NCI-H524 treated with DMSO at 0.1 percent for 48 hours (cell line): Measurements from ENCODE around the gene PTPRA.
"Not testable (repeated sequence)": the region's sequence is repeated elsewhere in the genome, so short reads cannot be mapped to it uniquely, and the experiment has no call there.

Source experiments
- DNase-seq: peaks from one replicate; lab custom pipeline; 2025; lab: John Stamatoyannopoulos, UW

Gene PTPRA

DNA sequence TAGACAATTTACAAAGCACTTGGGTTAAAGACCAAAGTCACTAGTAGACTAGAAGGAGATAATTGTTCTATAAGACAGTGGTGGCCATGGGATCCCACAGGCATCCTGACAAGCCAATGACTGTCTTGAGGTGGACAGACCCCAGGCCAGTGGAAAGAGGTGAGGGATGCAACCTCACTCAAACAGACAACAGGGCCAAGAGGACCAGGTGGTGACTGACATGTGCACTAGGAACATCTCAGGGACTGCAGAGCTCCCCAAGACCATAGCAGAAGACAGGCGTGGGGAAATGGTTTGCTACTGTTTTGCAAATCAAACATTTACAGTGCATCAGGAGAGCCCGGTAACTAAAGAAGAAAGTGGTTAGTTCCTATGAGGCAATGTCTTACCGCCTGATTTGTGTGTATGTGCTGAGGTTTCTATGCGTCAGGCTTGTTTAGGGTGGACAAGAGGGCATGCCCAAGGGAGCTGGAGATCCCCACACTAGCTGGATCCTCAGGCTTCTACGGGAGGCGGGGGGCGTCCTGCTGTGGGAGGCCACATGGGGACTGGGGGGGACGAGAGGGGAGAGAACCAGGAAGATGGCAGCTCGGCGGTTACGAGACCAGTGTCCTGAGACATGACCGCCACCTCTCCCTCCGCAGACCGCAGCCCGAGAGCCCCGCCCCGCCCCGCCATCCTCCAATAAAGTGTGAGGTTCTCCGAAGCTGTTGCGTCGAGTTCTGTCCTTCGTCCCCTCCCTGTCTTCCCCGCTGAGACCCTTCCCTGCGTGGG is 171.9 kb downstream of the PTPRA start:
- DNase-seq: peak; percentile 20

DNA sequence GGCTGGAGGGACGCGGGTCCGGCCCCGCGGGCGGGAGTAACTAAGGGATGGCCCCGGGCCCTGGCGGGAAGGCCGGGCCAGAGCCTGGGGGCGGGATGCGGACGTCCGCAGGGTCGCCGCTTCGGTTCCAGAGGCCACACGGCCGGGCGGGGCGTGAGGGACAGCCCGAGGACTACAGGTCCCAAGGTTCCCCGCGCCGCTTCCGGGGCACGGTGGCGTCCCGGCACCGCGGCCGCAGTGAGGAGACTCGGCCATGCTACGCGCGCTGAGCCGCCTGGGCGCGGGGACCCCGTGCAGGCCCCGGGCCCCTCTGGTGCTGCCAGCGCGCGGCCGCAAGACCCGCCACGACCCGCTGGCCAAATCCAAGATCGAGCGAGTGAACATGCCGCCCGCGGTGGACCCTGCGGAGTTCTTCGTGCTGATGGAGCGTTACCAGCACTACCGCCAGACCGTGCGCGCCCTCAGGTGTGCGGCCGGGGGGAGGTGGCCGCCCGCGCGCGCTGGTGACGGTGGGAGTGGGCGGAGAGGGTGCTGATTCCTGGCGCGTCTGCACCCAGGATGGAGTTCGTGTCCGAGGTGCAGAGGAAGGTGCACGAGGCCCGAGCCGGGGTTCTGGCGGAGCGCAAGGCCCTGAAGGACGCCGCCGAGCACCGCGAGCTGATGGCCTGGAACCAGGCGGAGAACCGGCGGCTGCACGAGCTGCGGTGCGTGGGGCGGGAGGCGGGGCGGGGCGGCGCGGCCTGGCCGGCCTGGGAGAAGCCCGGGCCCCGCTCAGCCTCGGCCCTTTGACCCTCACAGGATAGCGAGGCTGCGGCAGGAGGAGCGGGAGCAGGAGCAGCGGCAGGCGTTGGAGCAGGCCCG is 172.8 kb downstream of the PTPRA start, which contains the start of gene MRPS26:
Gene MRPS26 (plus strand): TSS at position 237 of the 861 bp plus-strand sequence. CDS start 17 bp downstream, at position 254.
- DNase-seq: no peak

- DNase-seq: no peak
These were observed 173.6 kb downstream of the PTPRA start for GRCh38 chr20:3046677-3047462.

DNA sequence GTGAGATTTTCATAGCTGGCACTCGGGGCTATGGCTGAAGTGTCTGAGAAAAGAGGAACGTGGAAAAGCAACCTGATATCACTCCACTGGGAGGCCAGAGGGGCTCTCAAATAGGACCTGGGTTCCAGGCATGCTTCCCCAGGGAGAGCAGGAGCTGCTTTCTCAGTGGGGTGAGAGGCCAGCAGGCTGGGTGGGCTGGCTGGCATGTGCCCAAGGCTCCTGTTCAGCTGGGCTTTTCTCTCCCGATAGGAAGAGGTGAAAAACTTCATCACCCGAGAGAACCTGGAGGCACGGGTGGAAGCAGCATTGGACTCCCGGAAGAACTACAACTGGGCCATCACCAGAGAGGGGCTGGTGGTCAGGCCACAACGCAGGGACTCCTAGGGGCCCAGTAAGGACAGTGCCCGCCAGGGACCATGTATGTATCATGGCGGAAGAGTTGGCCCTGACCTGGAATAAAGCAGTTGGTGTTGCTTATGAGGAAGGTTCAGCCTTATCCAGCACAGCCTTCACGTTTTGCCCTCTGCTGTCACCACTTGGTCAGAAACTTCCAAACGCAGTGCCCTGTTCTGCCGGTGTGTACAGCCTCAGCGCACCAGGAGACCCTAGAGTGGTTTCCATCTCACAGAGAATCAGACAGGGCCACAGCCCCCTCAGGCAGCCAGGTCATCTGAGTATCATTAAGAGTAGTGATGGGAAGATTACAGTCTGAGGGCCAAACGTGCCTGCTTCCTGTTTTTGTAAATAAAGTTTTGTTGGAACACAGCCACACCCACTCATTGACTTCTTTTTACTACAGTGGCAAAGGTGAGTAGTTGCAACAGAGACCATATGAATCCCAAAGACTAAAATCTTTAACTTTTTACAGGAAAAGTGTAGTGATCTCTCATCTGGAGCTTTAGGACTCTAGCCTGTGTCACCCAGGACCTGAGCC is 174.5 kb downstream of the PTPRA start:
- DNase-seq: no peak

- no peak for DNase-seq
These were observed 178.2 kb downstream of the PTPRA start for GRCh38 chr20:3051385-3052019.

DNA sequence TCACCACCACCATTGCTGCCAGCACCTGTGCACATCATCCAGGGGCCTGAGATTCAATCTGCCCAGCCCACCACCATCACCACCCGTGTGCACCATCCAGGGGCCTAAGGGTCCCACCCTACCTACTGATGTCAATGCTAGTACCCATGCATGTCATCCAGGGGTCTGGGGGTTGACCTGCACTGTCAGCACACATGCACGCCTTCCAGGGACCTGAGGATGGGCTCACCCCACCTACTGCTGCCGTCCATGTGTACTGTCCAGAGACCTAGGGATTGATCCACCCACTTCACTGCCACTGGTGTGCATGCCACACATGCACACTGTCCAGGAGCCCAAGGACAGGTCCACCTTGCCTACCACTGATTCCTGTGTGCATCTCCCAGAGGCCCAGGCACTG is 186.2 kb downstream of the PTPRA start:
- no peak for DNase-seq

GRCh38 chr20:3064119-3064518 is 190.8 kb downstream of the PTPRA start:
- DNase-seq: not testable (repeated sequence)

- DNase-seq: no peak
These were observed 194.1 kb downstream of the PTPRA start for GRCh38 chr20:3067139-3068014.

DNA sequence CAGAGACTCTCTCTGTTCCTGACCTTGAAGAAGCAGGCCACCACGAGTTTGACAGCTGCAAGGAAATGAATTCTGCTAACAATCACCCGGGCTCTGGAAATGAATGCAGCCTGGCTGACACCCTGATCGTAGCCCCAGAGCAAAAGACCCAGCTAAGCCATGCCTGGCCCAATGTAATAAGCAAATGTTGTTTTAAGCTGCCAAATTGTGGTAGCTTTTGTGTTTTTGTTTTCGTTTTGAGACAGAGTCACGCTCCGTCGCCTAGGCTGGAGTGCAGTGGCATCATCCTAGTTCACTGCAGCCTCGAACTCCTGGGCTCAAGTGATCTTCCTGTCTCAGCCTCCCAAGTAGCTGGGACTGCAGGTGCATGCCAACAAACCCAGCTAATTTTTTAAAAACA is 194.8 kb downstream of the PTPRA start:
- no peak for DNase-seq

DNA sequence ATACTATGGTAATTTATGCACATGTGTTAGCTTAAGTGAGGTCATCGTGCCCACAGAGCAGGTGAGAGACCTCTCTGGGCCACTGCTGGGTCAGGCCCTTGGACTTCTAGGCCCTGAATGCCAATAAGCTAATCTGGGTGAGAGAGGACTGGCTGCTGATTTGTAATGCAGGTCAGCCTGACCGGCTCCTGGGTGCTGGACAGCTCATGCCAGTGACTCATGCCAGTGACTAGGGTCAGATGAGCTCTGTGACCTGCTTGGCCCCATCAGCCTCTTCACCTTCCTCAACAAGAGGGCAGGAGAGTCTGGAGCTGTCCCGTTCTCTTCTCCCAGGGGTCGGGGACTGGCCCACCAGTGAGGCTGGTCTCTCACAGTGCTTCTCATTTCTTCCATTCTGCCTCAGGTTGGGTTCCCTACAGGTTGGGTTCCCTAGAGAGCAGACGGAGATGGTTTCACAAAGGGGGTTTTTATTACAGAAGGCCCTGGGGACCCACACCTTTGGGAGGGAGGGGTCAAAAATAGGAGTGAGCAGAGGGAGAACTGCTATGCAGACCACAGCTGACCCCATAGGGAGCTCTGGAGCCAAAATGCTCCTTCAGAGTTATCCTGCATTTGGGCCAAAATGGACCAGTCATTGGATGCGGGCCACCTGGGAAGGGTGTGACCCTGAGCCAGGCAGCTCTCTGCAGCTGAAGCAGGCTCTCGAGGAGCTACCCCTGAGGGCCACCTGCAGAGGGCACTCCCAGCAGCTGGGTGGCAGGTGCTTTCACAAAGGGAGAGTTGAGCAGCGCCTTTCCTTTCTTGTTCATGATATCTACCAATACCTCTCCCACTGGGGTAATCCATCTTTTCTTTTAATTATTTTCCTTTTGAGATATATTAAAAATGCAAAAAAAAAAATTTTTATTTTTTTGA is 196.0 kb downstream of the PTPRA start:
- DNase-seq: no peak

DNA sequence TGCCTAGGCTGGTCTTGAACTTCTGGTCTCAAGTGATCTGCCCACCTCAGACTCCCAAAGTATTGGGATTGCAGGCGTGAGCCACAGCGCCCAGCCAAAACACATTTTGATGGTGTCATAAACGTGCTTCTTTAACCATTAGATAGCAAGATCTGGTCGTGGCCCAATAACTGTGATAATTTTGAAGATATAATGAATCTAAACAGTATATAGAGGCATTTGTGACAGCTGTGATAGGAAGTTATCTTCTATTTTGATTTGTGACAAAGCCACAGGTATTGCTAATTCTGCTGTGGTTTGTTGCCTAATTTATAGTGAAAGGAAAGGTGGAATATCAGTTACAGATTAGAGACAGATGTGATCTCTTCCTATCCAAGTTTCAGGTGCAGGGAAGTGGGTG is 197.4 kb downstream of the PTPRA start:
- DNase-seq: no peak

DNA sequence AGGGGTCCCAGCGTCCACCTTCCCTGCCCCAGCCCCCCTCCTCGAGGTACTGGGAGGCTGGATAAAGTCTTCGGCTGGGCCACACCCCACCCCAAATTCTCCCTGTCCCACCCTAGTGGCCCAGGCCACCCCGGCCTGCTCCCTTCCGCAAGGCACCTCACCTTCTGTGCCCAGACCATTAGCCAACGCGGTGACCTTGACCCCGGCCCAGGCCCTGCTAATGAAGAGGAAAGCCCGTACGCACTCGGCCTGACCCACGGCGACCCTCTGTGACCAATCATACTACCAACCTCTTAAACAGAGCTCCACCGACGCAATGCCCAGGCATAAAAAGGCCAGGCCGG is 198.0 kb downstream of the PTPRA start:
- DNase-seq: no peak

GRCh38 chr20:3071610-3072529 is 198.6 kb downstream of the PTPRA start, which contains the start of gene OXT:
TSS of gene OXT (plus strand) at chr20:3071620. CDS start at chr20:3071656, 36 bp downstream.
- DNase-seq: no peak

- DNase-seq: no peak
These were observed 199.4 kb downstream of the PTPRA start for GRCh38 chr20:3072530-3073250.

DNA sequence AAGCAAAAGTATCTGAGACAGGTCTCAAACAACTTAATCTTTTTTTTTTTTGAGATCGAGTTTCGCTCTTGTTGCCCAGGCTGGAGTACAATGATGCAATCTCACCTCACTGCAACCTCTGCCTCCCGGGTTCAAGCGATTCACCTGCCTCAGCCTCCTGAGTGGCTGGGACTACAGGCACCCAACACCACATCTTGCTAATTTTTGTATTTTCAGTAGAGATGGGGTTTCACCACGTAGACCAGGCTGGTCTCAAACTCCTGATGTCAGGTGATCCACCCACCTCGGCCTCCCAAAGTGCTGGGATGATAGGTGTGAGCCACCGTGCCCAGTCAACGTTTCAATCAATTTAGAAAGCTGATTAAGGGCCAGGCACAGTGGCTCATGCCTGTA is 200.0 kb downstream of the PTPRA start:
- not testable (repeated sequence) for DNase-seq

- no peak for DNase-seq
These were observed 201.5 kb downstream of the PTPRA start for GRCh38 chr20:3074812-3075211.

DNA sequence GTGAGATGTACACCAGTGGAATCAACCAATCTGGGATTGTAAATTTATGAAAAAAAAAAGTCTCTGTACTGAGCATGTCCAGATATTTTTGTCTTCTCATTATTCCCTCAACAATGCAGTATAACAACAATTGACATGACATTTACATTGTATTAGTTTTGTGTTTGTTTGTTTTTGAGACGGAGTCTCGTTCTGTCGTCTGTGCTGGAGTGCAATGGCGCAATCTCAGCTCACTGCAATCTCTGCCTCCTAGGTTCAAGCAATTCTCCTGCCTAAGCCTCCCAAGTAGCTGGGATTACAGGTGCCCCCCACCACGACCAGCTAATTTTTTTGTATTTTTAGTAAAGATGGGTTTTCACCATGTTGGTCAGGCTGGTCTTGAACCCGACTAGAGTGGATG is 202.0 kb downstream of the PTPRA start:
- DNase-seq: not testable (repeated sequence)
